Fibroblast of peridontal ligament (primary cell): ENCODE results near the gene PINK1.
"Not testable (repeated sequence)": the region's sequence is repeated elsewhere in the genome, so short reads cannot be mapped to it uniquely, and the experiment has no call there.

Source experiments
- DNase-seq: peaks from one replicate; pipeline ENCODE4 v3.0.0-alpha.2; 2010; ENCODE audit errors: extremely low read depth

Gene PINK1

DNA sequence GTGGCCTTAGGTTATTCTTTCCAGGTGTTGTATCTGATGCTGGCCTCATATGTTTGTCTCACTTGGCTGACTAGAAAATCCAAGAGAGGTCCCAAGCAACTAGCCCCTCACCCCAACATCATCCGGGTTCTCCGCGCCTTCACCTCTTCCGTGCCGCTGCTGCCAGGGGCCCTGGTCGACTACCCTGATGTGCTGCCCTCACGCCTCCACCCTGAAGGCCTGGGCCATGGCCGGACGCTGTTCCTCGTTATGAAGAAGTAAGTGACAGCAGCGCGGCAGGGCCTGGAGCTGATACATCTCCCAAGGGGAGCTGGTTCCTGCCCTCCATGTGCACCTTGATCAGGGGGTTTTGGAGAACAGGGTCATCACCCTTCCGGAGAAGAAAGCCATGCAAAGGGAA, 11.2 kb downstream of the PINK1 start:
- no peak for DNase-seq

DNA sequence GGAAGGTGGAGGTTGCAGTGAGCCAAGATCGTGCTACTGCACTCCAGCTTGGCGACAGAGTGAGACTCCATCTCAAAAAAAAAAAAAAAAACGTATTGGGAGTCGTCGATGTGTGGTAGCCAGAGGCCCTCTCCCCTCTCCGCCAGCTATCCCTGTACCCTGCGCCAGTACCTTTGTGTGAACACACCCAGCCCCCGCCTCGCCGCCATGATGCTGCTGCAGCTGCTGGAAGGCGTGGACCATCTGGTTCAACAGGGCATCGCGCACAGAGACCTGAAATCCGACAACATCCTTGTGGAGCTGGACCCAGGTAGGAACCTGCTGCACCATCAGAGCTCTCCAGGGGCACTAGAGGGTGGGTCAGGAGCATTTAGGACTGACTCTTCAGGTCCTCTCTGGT, 12.2 kb downstream of the PINK1 start:
- DNase-seq: no peak

DNA sequence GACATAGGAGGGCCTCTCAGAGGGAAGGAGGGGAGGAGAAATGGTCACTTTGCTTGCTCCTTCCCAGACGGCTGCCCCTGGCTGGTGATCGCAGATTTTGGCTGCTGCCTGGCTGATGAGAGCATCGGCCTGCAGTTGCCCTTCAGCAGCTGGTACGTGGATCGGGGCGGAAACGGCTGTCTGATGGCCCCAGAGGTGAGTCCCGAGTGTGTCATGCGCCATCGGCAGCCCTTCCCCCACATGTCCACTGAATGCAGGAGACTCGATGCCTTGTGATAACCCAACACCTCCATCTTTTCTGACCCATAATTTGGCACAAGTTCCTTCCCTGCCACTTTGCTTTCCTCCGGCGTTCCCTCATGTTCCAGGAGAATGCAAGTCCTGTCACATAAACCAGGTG, 15.2 kb downstream of the PINK1 start:
- no peak for DNase-seq

DNA sequence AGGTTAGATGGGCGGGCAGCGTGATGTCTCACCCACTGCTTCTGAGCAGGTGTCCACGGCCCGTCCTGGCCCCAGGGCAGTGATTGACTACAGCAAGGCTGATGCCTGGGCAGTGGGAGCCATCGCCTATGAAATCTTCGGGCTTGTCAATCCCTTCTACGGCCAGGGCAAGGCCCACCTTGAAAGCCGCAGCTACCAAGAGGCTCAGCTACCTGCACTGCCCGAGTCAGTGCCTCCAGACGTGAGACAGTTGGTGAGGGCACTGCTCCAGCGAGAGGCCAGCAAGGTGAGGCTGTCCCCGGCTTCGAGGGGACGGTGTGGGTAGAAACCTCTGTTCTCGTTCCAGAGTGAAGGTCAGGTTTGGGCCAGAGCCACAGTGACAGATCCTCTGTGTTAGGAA, 15.7 kb downstream of the PINK1 start:
- no peak for DNase-seq

DNA sequence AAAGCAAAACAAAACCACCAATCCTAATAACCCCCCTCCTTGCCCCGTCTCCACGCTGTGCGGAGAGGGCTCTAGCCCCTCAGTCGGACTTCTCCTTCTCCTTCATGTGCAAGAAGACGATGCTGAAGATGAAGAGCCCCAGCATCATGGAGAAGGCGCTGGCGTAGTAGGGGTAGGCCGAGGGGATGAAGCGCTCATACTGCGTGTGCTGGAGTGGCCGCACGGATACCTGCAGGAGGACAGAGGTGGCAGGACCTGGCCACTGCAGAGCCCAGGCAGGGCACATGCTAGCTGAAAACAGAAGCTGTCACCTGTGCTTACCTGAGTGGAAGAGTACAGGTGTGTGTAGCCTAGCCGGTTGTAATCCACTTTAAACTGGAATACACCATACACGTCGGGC, 19.0 kb downstream of the PINK1 start:
- no peak for DNase-seq

DNA sequence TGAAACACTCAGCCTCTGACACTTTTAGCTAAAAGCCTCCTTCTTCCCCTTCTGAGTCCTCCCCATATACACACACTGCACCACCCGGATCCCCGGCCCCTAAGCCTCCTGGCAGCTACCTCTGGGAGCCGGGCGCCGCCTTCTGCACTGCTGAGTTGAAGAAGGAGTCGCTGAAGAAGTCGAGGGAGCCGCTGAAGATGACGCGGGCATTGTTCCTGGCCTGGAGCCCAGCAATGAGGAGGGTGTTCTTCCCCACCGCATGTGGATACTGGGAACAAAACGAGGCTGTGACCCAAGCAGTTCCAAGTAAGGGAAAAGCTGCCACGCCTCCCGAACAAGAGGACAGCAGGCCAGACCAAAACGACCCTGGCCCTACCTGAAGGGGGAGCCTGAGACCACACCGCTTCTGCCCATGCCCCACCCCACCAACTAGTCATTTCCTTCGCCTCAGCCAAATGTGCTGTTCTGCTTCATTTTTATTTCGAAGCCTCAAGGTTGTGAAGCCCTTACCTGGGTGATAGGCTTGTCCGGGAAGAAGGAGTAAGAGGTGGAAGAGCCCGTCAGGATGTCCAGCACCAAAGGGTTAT, 20.9 kb downstream of the PINK1 start:
- DNase-seq: no peak

DNA sequence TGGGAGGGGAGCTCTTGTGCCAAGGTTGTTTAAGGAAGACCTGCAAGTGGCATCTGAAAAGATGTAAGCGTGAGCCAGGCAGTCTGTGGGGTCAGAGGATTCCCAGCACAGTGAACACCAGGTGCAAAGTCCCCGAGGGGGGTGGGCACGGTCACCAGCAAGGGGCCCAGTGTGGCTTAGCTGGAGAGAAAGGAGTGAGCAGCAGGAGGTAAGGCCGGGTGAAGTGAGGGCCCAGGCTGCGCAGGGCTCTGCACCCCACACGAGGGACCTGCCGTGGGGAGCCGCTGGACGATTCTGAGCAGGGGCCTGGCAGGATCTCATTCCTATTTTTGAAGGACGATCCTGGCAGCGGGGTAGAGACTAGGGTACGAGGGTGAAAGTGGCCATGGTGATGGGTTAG, 23.8 kb downstream of the PINK1 start:
- no peak for DNase-seq

DNA sequence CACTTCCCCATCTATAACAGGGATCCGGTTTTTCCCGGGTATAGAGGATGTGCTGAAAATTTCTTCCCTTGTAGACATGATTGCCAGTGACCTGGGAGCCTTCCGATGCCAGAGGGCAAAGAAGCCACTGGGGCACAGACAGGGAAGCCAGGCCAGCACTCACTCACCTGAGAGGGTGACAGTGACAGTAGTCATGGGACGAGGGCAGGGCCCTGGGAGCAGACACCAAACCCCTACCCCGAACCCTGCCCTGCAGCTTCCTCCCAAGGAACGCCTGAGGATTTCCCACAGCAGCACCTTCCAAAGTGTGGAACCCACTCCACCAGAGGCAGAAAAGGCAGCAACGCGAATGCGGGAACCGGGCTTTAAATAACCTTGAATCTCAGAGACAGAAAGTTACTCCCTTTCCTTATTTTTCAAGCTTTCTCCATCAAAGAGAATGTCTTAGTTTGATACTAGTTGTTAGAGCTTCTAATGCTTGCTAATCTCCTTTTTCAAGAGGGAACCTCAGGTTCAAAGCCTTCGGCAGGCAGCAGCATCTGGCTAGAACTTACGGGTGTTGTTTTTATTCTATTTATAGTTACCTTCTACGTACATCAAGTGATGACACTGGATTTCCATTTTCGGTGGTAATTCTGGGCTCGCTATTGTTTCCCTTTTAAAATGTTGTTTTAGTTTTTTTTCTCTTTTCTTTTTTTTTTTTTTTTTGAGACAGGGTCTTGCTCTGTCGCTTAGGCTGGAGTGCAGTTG, 25.1 kb downstream of the PINK1 start:
- DNase-seq: no peak

DNA sequence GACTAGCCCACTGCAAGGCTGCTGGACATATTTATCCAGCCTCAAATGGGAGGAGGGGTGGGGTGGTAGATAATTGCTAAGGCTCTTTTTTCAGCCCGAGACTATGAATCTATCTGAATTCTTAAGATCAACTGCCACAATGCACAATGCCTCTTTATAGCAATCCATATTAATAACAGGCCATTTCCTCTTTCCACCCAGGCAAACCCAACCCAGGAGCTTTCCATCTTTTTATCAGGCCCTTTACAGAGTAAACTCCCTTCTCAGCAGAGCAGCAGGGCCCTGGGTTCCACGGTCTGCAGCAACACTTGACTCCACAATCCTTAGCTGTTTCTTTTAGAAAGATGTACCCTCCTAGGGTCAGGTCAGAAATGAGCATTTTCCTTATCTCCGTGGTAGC, 27.1 kb downstream of the PINK1 start:
- peak; percentile 5 for DNase-seq

DNA sequence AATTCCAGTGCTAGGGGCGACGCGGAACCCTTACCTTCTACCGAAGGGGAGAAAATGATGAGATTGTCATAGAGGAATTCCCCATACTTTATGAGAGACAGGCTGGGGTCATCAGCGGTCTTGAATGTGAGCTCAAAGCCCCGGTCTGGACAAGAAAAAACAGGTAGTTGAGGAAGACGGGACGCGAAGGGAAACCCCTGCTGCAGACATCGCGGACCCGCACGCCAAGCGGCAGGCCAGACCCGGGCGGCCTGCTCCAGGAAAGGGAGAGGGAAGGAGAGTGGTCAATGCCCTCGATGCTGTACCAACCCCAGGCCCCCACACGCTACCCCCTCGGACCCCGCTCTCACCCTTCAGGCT, 27.6 kb downstream of the PINK1 start:
- peak; percentile 3 for DNase-seq

DNA sequence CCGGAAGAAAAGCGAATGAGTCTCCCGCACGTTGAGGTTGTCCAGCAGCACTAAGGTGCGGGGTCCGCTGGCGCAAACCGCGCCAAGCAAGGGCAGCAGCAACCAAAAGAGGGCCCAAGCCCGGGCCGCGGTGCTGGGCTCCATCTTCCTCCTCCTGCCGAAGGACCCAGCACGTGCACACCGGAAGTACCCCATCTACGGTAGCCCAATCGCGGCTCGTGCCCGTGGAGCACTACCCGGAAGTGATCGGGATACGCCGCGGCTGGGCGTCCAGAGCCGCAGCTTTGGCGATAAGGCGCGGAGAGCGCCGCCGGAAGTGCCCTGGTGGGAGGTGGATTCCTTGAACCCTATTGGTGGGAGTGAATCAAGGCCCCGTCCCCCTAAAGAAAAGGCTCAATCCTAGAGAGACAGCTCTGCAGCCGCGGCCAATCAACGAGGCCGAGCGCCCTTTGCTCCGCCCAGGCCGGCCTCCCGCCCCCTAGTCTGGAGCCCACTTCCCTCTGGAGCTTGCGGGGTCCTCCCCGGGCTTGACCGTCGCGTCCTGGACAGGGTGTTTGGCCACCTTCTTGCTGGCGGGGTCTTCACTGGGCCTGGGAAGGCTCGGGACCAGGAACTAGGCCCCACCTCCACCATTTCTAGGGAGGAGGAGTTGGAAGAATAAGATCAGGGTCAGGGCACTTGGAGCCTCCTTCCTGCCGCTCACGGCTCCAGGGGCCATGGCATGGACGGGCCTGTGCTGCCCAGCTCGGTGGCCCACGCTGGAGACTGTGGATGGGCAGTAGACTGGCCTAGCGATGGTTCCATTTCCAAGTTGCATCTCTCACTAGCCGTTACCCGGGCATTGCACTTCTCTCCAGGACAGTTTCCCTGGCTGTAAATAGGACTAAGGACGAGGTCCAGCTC, 28.2 kb downstream of the PINK1 start, which contains the start of gene DDOST:
Gene DDOST, minus strand, starts transcription at position 163 of the 903 bp plus-strand sequence. Its CDS starts 19 bp downstream, at position 144.
- peak; percentile 96 for DNase-seq

DNA sequence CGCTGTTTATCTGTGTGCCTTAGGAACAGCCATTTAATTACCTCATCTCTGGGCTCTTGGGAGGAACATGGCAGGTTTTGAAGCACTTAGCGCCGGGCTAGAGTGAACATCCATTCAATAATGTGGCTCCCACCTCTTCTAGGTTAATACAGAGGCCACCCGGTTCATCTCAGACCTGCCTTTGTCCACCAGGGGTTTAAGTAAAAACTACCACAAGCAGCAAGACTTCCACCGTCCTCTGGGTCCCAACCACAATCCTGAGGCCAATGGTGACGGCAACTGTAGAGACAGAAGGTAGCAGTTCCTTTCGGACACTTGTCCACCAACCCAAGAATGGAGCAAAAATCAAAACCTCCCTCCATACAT, 28.8 kb downstream of the PINK1 start:
- no peak for DNase-seq

DNA sequence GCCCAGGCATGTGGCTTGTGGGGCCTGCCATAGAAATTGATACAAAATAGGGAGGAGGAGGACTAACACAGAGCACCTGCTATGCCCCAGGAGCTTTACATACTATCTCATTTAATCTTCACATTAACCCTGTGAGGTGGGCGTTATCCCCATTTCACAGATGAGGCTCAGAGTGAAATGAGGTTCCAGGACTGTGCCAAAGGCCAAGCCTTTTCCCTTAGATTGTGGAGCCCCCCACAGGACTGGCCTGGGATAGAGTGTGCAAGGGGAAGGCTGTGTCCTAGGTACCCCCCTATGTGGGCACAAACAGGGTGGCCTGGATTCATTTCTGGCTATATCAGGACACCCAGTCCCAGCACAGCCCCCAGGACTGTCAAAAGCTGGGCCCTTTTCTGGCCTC, 30.1 kb downstream of the PINK1 start:
- DNase-seq: no peak

DNA sequence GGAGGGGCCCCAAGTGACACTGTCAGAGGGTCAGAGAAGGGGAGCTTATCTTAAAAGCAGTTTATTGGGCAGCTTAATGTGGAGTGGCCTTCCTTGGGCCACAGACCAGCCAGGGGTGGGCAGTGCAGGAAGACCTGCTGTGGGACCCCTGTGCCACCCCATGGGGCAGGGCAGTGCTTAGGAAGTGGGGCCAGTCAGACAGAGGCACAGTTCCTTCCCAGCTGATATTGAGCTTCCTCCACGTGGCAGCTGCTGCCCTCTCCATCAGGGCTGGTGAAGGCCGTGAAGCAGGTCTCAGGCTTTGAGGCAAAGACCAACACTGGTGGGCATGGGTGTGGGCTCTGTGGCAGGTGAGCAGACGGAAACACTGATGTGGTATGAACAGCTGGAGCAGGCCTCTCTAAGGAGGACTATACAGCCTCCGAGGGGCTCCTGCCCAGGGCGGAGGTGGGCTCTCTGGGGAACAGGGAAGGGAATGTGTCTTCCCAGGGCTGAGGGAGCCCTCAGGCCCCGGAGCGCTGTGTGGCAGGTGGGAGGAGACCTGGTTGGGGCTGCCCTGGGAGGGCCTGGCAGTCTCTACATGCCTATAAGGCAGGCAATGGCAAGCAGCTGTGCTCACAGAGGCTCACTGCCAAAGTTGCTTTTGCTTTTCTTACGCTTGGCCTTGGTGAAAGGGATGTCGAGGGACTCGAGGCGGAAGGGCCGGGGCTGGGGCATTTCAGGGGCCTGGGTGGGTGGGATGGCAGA, 30.9 kb downstream of the PINK1 start:
- no peak for DNase-seq

DNA sequence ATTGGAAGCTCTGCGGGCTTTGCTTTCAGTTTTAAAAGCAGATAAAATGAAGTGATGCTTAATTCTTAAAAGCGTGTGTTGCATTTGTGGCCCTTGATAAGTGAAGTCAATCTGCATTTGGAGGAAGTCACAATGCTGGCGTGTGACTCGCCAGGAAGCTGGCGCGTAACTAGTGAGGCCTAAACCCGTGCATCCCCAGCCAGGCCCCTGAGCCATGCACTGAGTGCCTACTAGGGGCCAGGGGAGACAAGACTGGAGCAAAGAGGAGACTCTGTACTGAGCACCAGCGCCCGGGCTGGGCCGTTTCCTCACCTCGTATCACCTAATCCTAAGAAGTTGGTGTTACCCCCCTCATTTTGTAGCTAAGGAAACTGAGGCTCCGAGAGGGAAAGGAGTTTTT, 32.5 kb downstream of the PINK1 start:
- no peak for DNase-seq

DNA sequence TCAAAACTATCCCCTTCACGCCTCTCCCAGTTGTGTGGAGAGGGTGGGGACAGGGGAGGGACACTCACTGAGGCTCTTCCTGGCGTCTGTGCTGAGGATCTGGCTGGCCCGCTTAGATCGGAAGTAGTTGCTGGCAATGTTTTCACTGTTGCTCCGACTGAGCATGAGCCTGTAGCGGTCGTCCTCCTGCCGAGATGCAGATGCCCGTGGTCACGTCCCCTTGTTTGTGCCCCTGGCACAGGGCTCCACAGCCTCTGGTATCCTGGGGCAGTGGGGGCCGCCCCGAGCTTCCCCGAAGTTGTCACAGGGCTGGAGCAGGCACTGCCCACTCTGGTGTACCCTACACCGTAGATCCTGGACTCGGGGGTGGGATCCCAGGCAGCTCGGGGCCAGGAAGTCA, 32.9 kb downstream of the PINK1 start:
- no peak for DNase-seq

DNA sequence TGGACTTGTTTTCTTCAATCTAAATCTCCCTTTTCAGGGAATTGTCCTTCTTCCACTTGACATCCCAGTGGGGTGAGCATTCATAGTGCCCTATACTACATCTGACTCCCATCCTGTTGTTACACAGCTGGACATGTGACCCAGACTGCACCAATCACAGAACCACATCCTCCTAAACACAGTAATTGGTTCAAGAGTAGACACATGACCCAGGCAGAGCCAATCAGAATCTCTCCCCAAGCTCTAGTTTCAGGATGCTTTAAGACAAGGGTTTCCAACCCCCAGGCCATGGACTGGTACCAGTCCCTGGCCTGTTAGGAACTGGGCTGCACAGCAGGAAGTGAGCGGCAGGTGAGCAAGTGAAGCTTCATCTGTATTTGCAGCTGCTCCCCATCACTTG, 33.5 kb downstream of the PINK1 start:
- DNase-seq: peak; percentile 5

DNA sequence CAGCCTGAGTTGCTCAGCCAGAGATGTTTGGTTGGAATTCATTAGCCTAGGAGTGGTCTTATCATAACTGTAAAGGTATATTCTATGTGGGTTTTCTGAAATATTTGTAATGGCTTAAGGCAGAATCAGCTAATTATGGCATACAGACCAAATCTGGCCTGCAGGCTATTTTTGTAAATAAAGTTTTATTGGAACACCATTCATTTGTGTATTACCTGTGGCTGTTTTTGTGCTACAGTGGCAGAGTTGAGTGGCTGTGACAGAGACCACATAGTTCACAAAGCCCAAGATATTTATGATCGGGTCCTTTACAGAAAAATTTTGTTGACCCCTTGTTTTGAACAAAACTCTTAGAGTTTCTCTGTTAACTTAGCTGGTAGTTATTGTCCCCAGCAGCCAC, 35.3 kb downstream of the PINK1 start:
- no peak for DNase-seq

DNA sequence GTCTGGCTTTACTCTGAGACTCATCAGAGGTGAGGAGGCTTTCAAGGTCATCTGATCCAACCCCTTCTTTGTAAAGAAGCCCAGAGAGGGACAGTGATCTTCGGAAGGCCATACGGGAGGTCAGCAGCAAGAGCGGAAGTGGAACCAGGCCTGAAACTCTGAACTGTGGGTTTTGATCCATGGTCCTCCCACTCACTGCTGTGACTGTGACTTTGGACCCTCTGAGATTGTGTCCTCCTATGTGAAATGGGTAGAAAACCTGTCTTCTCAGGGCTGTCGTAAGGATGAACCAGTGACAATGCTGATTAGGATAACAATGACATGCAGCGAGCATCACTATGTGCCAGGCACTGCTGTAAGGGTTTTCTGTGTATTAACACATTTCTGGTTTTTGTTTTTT, 37.7 kb downstream of the PINK1 start:
- no peak for DNase-seq

DNA sequence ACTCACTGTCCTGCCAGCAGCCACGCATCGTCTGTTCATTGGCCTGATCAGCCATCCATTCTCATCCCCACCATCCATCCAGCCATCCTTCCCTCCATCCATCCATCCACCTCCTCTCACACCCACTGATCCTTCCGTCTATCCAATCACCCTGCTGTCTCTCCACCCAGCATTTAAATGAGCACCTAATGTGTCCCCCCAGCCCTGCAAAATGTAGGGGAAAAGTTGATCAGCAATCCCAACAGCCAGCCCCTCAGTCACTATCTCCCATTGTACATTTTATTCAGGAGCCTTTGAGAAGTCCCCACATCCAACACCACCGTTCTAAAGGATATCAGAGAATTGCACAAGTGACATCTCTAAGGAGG, 39.0 kb downstream of the PINK1 start:
- DNase-seq: no peak

DNA sequence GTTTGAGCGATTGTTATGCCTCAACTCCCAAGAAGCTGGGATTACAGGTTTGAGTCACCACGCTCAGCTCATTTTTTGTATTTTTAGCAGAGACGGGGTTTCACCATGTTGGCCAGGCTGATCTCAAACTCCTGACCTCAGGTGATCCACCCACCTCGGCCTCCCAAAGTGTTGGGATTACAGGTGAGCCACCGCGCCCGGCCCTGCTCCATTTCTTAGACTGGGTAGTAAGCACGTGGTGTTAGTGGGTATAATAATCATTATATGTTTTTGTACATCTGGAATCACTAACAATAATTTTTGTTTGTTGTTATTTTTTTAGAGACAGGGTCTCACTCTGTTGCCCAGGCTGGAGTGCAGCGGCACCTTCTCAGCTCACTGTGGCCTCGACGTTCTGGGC, 40.4 kb downstream of the PINK1 start:
- DNase-seq: not testable (repeated sequence)

DNA sequence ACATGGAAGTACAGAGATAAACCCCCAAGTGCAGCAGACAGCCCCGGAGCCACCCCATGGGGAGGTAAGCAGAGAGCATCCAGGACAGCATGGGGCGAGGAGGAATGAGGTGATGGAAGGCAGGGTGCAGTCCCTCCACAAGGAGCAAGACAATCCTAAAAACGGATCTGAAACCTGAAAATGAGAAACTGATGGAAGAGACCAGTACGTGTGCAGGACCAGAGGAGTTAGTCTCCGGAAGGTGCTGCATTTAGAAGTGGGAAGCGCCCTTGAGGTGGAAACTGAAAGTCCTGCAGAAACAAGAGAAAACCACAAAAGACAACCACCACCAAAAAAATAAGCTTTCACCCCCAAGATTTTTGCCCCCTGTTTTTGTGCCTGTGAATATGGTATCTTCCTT, 45.3 kb downstream of the PINK1 start:
- DNase-seq: no peak
